ENCODE results near the gene FAM110A.

DNA sequence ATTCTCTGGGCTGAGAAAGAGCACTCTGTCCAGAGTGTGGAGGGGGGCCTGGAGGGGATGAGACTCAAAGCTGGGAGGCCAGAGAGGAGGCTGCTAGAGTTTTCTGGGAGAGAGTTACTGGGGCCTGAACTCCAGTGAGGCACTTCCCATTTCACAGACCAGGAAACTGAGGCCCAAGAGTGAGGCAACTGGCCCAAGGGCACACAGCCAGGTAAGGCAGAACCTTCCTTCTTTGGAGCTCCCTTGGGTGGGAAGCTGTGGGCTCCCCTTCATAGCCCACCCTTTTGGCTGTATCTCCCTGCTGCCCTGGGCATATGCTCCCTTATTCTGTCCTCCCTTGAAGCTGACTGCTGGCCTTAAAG lies 48.2 kb downstream of the FAM110A start:
- TF ChIP-seq, protein P1, sequence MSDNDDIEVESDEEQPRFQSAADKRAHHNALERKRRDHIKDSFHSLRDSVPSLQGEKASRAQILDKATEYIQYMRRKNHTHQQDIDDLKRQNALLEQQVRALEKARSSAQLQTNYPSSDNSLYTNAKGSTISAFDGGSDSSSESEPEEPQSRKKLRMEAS (IDR thresholded peaks at IDR 0.05; ENCODE audit: insufficient read depth, insufficient read length), result no peak
- TF ChIP-seq POLR2AphosphoS5 (IDR thresholded peaks at IDR 0.05; ENCODE audit: insufficient read depth, low read depth, low read length) (no peak), EZH2 (IDR thresholded peaks at IDR 0.05; ENCODE audit: borderline replicate concordance, low read depth, low read length, severe bottlenecking) (no peak)
- TF ChIP-seq, protein P2, sequence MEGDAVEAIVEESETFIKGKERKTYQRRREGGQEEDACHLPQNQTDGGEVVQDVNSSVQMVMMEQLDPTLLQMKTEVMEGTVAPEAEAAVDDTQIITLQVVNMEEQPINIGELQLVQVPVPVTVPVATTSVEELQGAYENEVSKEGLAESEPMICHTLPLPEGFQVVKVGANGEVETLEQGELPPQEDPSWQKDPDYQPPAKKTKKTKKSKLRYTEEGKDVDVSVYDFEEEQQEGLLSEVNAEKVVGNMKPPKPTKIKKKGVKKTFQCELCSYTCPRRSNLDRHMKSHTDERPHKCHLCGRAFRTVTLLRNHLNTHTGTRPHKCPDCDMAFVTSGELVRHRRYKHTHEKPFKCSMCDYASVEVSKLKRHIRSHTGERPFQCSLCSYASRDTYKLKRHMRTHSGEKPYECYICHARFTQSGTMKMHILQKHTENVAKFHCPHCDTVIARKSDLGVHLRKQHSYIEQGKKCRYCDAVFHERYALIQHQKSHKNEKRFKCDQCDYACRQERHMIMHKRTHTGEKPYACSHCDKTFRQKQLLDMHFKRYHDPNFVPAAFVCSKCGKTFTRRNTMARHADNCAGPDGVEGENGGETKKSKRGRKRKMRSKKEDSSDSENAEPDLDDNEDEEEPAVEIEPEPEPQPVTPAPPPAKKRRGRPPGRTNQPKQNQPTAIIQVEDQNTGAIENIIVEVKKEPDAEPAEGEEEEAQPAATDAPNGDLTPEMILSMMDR (IDR thresholded peaks at IDR 0.05; ENCODE audit: extremely low read depth in 1 of 2, insufficient read depth in 1 of 2, low read depth in 1 of 2, low read length in 2 of 2), result no peak
